Spleen (tissue), 11 donors: ENCODE data around the gene TRERF1. TPM values are rescaled to one million over a fixed set of nuclear protein-coding genes. Genes with fewer than 3 reads are reported as not detected.
A peak's percentile ranks its signal among the peaks of the same experiment; 100 is the strongest.

Experiments
- DNase-seq: peaks from one replicate; pipeline ENCODE4 v3.0.0-alpha.2; 2020
- H3K27ac ChIP-seq, 8 donors: fragments of 200-600 bp; sonication (generic) in 7 of 8; 1 replicate in 4 of 8; 2 replicates in 4 of 8; pipeline versions ENCODE4 v1.5.0 to v1.8.0; 2016 to 2021; ENCODE audit warnings: inconsistent platforms in 4 of 8, mild to moderate bottlenecking in 4 of 8, moderate library complexity in 1 of 8
- H3K27me3 ChIP-seq, 7 donors: fragments of 200-600 bp; sonication (generic) in 6 of 7; replicated peaks in 1 of 7; 1 replicate in 4 of 7; 2 replicates in 3 of 7; pipeline versions ENCODE4 v1.5.0 to v1.8.0; 2016 to 2021; ENCODE audit warnings: inconsistent platforms in 3 of 7, mild to moderate bottlenecking in 1 of 7
- H3K36me3 ChIP-seq, 6 donors: fragments of 200-600 bp; sonication (generic) in 5 of 6; 1 replicate in 4 of 6; 2 replicates in 2 of 6; pipeline versions ENCODE4 v1.5.0 to v1.8.0; 2016 to 2021; ENCODE audit warnings: inconsistent platforms in 2 of 6
- H3K4me1 ChIP-seq, 6 donors: fragments of 200-600 bp; sonication (generic) in 5 of 6; 1 replicate in 3 of 6; 2 replicates in 3 of 6; pipeline versions ENCODE4 v1.5.0 to v1.8.0; 2016 to 2021; ENCODE audit warnings: inconsistent platforms in 3 of 6
- H3K4me3 ChIP-seq, 8 donors: fragments of 200-600 bp; sonication (generic) in 7 of 8; 1 replicate in 4 of 8; 2 replicates in 4 of 8; pipeline versions ENCODE4 v1.5.0 to v1.8.0; 2016 to 2021; ENCODE audit warnings: inconsistent platforms in 4 of 8, mild to moderate bottlenecking in 4 of 8, moderate library complexity in 2 of 8
- H3K9me3 ChIP-seq, 8 donors: fragments of 200-600 bp; sonication (generic) in 7 of 8; 1 replicate in 4 of 8; 2 replicates in 4 of 8; pipeline versions ENCODE4 v1.5.0 to v1.8.0; 2016 to 2021; ENCODE audit warnings: inconsistent platforms in 4 of 8
- POLR2A ChIP-seq, 3 donors: fragments of 450-650 bp; IDR thresholded peaks; one replicate each; pipeline ENCODE4 v1.5.1; 2017; ENCODE audit warnings: antibody characterized with exemption in 3 of 3, mild to moderate bottlenecking in 1 of 3
- POLR2AphosphoS5 ChIP-seq, 3 donors: sonication (generic); formaldehyde crosslinking; IDR thresholded peaks; one replicate each; pipeline ENCODE4 v1.5.1; 2017; ENCODE audit warnings: antibody characterized with exemption in 3 of 3
- WGBS, 5 donors: extraction: QIAGEN DNeasy Blood & Tissue Kit in 3 of 5; methylation state at CpG; one replicate each; pipeline versions ENCODE4 v1.1.5 to v1.1.7; 2013 to 2018; 5-methylcytosine and 5-hydroxymethylcytosine counted together
- intact Hi-C: fragments of 100-400 bp; cut with DNase I; formaldehyde crosslinking; loops from one replicate; pipeline ENCODE4 v1.15.0; 2023; ENCODE audit warnings: low total_unique reads
- polyA plus RNA-seq, 3 donors: library from polyadenylated mRNA; stranded (reverse); fragments of 200-250 nt; gene quantifications; one replicate each; pipeline ENCODE4 v1.2.1, GENCODE V29; 2013
- total RNA-seq, 7 donors: library from RNA; depleted of rRNA in 3 of 7; stranded (reverse); fragments of >200 nt in 3 of 7; fragmentation: NEBNext Ultra II Directional in 4 of 7; extraction: Animal tissue kit (Norgen Biotek cat#: 25700) in 4 of 7; gene quantifications; one replicate each; pipeline versions ENCODE4 v1.1.0 to v1.2.1, GENCODE V29; 2016 to 2021
- TF ChIP-seq, protein P1 (sequence below), 11 experiments: fragments of 200-600 bp in 7 of 11; fragments of 450-650 bp in 4 of 11; sonication (generic) in 4 of 11; IDR thresholded peaks in 8 of 11; conservative IDR thresholded peaks in 3 of 11; 1 replicate in 7 of 11; 2 replicates in 4 of 11; pipeline versions ENCODE4 v1.4.0 to v1.8.0; 2016 to 2021; ENCODE audit warnings: antibody characterized with exemption in 11 of 11, inconsistent platforms in 4 of 11, mild to moderate bottlenecking in 1 of 11
- donor health status: healthy with polysubstance abuse.
- donor health status: DM: no; HTN: no; CAD: no; lungs with moderate emphysema.
- donor health status: DM: no; HTN: no; CAD: no.
- donor health status: Bipolar disorder and iron deficiency.
- donor health status: healthy.
- donor health status: DM: no; HTN: no; CAD: no.
- donor health status: DM: yes; HTN: yes; CAD: no.

Gene TRERF1
- total and polyA plus RNA-seq, 10 donors: 1.5 to 16.9 (median 12.4) TPM

DNA sequence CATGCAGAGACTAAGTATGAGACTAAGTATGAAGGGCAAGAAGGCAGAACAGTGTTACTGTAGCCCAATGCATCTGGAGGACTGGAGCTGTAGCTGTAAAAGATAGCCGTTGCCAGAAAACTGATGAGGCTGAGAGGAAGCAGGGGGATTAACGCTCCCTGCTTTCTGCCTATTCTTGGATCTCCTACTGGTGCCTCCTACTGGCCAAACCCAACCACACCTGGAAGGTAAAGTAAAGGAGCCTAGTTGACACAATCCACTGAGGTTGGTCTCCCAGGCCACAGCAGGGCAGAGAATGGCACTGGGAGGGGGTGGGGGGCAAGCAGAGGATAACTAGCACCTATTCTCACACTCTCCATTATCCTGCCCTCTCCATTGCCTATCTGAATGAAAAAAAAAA is 129.1 kb downstream of the TRERF1 start:
- H3K4me3 ChIP-seq: no peak overlapping the region
- no peaks in the 10 kb centered on the region for H3K36me3 ChIP-seq
- H3K9me3 ChIP-seq: peaks cover 0 to 5% (median 0%) of the 10 kb centered on the region in 8 donors
- intact Hi-C loops: no loop called here
- H3K27ac ChIP-seq: no peak overlapping the region
- no peak for DNase-seq
- no peak for TF ChIP-seq POLR2A (IDR thresholded peaks at IDR 0.05)
- TF ChIP-seq POLR2AphosphoS5 (IDR thresholded peaks at IDR 0.05): no peak
- TF ChIP-seq, protein P1, sequence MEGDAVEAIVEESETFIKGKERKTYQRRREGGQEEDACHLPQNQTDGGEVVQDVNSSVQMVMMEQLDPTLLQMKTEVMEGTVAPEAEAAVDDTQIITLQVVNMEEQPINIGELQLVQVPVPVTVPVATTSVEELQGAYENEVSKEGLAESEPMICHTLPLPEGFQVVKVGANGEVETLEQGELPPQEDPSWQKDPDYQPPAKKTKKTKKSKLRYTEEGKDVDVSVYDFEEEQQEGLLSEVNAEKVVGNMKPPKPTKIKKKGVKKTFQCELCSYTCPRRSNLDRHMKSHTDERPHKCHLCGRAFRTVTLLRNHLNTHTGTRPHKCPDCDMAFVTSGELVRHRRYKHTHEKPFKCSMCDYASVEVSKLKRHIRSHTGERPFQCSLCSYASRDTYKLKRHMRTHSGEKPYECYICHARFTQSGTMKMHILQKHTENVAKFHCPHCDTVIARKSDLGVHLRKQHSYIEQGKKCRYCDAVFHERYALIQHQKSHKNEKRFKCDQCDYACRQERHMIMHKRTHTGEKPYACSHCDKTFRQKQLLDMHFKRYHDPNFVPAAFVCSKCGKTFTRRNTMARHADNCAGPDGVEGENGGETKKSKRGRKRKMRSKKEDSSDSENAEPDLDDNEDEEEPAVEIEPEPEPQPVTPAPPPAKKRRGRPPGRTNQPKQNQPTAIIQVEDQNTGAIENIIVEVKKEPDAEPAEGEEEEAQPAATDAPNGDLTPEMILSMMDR (IDR thresholded peaks at IDR 0.05 in 8 of 11, conservative IDR thresholded peaks at IDR 0.05 in 3 of 11): no peak
- H3K4me1 ChIP-seq: peaks cover 0 to 44% (median 1%) of the 10 kb centered on the region in 6 donors
- no peaks in the 10 kb centered on the region for H3K27me3 ChIP-seq
- WGBS, 5 donors: 65 to 90% (median 82%) methylated on average over 2 of the region's 2 CpGs

- intact Hi-C loops: no loop called here
- WGBS, 5 donors: 51 to 76% (median 71%) methylated on average over 2 of the region's 2 CpGs
- TF ChIP-seq, protein P1 (IDR thresholded peaks at IDR 0.05 in 8 of 11, conservative IDR thresholded peaks at IDR 0.05 in 3 of 11): no peak
- TF ChIP-seq POLR2A (IDR thresholded peaks at IDR 0.05) (no peak), POLR2AphosphoS5 (IDR thresholded peaks at IDR 0.05) (no peak)
- Histone ChIP-seq H3K27me3 (no peaks in the 10 kb centered on the region), H3K4me1 (peaks cover 0 to 51% (median 7%) of the 10 kb centered on the region in 6 donors), H3K4me3 (no peak overlapping the region), H3K36me3 (no peaks in the 10 kb centered on the region), H3K27ac (no peak overlapping the region), H3K9me3 (peaks cover 0 to 5% (median 0%) of the 10 kb centered on the region in 8 donors)
- no peak for DNase-seq
Measured at GRCh38 chr6:42321976-42322375, 129.8 kb downstream of the TRERF1 start.

GRCh38 chr6:42320762-42321161 is 131.0 kb downstream of the TRERF1 start:
- WGBS, 5 donors: 83 to 96% (median 87%) methylated on average over 5 of the region's 5 CpGs
- intact Hi-C loops: no loop called here
- Histone ChIP-seq H3K4me3 (no peak overlapping the region), H3K9me3 (peaks cover 0 to 5% (median 0%) of the 10 kb centered on the region in 8 donors), H3K36me3 (no peaks in the 10 kb centered on the region), H3K4me1 (peaks cover 0 to 54% (median 17%) of the 10 kb centered on the region in 6 donors), H3K27ac (peak overlapping the region in 1 of 8 donors; percentile 14), H3K27me3 (no peaks in the 10 kb centered on the region)
- TF ChIP-seq, protein P1 (IDR thresholded peaks at IDR 0.05 in 8 of 11, conservative IDR thresholded peaks at IDR 0.05 in 3 of 11): no peak
- TF ChIP-seq POLR2AphosphoS5 (IDR thresholded peaks at IDR 0.05) (no peak), POLR2A (IDR thresholded peaks at IDR 0.05) (no peak)
- DNase-seq: no peak

GRCh38 chr6:42318480-42318879 is 133.2 kb downstream of the TRERF1 start:
- H3K4me3 ChIP-seq: no peak overlapping the region
- no peaks in the 10 kb centered on the region for H3K36me3 ChIP-seq
- H3K27me3 ChIP-seq: no peaks in the 10 kb centered on the region
- intact Hi-C loops: no loop called here
- H3K27ac ChIP-seq: peak overlapping the region in 2 of 8 donors; percentile 85 to 91
- 68 to 97% (median 82%) methylated on average over 2 of the region's 2 CpGs for WGBS, 5 donors
- peaks cover 0 to 5% (median 0%) of the 10 kb centered on the region in 8 donors for H3K9me3 ChIP-seq
- H3K4me1 ChIP-seq: peaks cover 0 to 77% (median 32%) of the 10 kb centered on the region in 6 donors
- TF ChIP-seq, protein P1 (IDR thresholded peaks at IDR 0.05 in 8 of 11, conservative IDR thresholded peaks at IDR 0.05 in 3 of 11): no peak
- TF ChIP-seq POLR2AphosphoS5 (IDR thresholded peaks at IDR 0.05) (no peak), POLR2A (IDR thresholded peaks at IDR 0.05) (no peak)
- no peak for DNase-seq
